ENCODE results near the gene CSPG5. TPM values are rescaled to one million over a fixed set of nuclear protein-coding genes. Genes with fewer than 3 reads are reported as not detected.

Gene CSPG5
- total RNA-seq, 4 donors from 2014 or later: 0.47 to 4.7 (median 1.2) TPM

DNA sequence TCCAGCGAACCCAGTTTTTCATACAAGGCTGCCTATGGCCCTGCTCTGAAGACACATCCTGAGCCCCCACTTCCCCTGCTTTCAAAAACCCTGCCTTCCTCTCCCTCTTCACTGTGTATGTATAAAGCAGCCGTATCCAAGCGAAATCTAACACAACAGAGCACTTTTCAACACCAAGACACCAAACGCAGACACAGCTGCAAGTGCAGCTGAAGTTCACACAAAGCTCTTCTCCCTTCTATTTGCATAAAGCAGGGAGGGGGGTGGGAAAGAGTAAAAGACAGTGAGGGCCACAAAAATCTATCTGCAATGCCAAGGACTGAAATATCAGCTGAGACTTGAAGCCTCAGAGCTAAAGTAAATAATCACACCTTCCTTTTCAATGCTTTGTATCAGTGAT lies 35.1 kb upstream of the CSPG5 start:
- TF ChIP-seq, protein P1, sequence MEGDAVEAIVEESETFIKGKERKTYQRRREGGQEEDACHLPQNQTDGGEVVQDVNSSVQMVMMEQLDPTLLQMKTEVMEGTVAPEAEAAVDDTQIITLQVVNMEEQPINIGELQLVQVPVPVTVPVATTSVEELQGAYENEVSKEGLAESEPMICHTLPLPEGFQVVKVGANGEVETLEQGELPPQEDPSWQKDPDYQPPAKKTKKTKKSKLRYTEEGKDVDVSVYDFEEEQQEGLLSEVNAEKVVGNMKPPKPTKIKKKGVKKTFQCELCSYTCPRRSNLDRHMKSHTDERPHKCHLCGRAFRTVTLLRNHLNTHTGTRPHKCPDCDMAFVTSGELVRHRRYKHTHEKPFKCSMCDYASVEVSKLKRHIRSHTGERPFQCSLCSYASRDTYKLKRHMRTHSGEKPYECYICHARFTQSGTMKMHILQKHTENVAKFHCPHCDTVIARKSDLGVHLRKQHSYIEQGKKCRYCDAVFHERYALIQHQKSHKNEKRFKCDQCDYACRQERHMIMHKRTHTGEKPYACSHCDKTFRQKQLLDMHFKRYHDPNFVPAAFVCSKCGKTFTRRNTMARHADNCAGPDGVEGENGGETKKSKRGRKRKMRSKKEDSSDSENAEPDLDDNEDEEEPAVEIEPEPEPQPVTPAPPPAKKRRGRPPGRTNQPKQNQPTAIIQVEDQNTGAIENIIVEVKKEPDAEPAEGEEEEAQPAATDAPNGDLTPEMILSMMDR (IDR thresholded peaks at IDR 0.05): no peak
- DNase-seq (ENCODE audit: low spot score) (no peak), ATAC-seq (ENCODE audit: low FRiP score) (no peak)

DNA sequence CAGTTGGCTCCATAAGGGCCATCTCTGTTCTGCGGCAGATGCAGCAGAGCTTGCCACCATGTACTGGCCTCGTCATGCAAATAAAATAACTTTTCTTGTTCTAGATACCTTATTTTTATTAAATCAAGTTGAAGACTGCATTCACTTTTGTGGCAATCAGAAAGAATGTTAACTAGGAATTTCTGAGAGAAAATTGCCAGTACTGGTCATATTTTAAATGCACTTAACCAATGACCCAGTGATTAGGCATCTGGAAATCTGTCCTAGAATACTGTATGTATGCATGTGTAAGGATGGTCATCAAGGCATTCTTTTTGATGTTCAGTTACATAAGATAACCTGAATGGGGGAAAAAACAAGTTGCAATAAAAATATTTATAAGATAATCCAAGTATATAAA lies 34.2 kb upstream of the CSPG5 start:
- TF ChIP-seq, protein P1 (IDR thresholded peaks at IDR 0.05): no peak
- ATAC-seq (ENCODE audit: low FRiP score): no peak

DNA sequence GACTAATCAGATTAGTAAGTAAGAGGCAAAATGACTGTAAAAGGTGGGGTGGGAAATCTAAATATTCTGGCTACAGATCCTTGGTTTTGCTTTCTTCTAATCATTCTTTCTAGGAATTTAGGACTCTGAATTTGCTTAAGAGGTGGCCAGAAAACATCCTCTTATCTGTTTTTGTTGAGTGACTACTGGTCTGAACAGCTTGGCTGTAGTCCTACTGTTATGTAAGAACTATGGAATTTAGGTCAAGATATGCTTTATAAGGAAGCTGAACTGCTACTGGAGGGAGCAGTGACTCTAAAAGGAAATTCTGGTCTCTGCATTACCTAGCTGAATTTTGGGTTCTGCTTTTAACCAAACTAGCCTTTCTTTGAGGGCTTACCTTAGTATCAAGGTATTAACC lies 33.5 kb upstream of the CSPG5 start:
- peak; percentile 80 for ATAC-seq (ENCODE audit: low FRiP score)
- no peak for DNase-seq (ENCODE audit: low spot score)
- TF ChIP-seq, protein P1 (IDR thresholded peaks at IDR 0.05): no peak

More for the DNA sequence above, 34.2 kb upstream of the CSPG5 start:
- no peak for DNase-seq (ENCODE audit: low spot score)

DNA sequence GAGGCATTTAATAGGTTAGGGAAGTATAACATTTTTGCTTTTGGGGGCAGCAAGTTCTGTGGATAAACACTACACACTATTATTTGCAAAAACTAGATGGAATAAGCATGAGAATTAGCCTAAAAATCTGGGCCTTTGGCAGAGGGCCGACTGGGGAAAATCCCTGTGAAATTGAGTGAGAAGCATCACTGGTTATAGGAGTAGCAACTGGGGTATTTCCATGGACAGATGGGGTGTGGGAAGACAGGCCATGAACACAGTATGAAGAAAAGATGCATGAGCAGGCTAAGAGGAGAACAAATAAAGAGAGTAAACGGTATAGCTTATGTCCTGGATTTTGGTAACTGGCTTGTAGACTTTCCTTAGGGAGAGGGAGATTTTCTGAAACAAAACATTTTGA lies 32.9 kb upstream of the CSPG5 start:
- TF ChIP-seq, protein P1 (IDR thresholded peaks at IDR 0.05): no peak
- ATAC-seq (ENCODE audit: low FRiP score) (no peak), DNase-seq (ENCODE audit: low spot score) (no peak)

DNA sequence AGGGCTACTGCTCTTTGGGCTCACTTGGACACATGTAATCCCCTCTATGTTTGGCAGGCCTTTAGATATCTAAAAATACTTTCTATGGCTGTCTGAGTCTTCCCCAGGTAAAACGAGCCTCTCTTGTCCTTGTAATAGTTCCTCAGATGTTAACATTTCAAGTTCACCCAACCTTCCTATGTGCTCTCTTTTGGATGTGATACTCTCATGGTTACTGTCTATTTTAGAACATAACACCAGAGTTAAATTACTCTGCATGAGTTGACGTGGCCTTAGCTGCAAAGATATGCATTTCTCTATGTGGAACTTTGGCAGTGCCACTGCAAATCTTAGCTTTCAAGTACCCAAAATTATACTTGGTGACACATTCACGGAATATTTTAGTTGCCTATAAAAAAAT lies 31.9 kb upstream of the CSPG5 start:
- ATAC-seq (ENCODE audit: low FRiP score): no peak
- TF ChIP-seq, protein P1 (IDR thresholded peaks at IDR 0.05): no peak
- no peak for DNase-seq (ENCODE audit: low spot score)

DNA sequence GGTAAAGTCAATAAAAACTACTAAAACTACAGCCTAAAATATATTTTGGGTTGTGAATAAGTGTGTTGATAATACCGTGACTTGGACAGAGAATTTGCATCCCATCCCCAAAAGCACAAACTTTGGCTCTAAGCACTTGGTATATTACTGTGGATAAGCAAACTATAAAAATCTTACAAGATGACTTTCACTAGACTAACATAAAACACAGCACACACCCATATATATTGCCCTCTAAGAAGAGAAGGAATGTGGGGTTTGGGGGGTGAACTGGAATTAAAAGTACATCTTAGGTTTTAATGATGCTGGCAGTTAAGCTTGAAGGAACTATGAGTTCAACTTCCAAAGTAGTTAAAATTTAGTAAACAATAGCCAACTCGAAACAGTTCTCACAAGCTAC lies 28.7 kb upstream of the CSPG5 start:
- DNase-seq (ENCODE audit: low spot score): no peak
- ATAC-seq (ENCODE audit: low FRiP score): no peak
- TF ChIP-seq, protein P1 (IDR thresholded peaks at IDR 0.05): no peak

DNA sequence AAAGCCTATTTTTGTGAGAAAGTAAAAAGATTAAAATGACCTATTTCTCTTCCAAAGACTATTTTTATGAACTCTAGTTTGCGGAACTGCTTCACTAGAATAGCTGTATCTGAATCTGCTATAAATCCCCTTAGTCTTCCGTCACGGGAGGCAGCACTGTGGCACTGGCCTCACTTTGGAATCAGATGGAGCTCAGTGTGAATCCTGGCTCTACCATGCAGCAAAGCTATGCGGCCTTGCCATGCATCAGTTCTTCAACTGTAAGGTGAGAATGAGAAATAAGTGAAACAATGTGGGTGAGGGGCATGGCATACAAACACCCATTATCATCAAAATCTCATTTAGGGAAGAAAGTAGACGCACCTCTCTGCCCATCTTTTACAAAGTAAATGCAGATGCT lies 27.5 kb upstream of the CSPG5 start:
- ATAC-seq (ENCODE audit: low FRiP score) (no peak), DNase-seq (ENCODE audit: low spot score) (no peak)
- TF ChIP-seq, protein P1 (IDR thresholded peaks at IDR 0.05): no peak

Data from omental fat pad (tissue), 4 donors.